ENCODE results near the gene CLDN3.
A peak's percentile ranks its signal among the peaks of the same experiment; 100 is the strongest.

Gene CLDN3

GRCh38 chr7:73769481-73770001, 529 bp downstream of the CLDN3 start:
- no peak for DNase-seq

DNA sequence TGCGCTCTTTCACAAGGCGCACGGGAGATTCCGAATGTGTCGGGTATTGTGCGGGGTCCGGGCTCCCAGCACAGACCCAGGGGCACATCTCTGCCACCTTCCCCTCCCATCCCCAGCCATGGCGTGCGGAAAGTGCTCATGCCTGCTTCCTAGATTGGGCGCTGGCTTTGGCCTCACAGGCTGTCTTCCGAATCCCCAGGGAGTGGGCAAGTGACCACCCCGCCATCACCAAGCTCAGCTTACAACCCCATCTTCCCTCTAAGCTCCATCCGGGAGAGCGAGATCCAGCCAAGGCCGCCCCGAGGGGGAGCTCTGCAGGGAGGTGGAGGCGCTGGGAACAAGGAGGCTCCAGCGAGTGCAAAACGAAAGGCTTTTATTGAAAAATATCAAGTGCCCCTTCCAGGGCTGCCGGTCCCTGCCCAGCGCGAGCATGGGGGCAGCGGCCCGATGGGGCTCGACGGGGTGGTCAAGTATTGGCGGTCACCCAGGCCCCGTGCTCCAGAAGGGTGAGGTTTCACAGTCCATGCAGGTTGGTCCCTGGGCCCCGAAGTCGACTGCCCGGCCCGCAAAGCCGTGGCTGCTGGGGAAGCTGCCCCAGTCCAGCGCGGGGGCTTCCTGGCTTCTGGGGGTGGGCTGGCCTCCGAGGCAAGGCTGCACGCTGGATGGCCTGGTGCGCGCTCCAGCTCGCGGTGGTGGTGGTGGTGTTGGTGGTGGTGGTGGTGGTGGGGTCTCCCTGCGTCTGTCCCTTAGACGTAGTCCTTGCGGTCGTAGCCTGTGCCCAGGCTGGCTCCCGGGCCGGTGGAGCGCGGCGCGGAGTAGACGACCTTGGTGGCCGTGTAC, 1.2 kb downstream of the CLDN3 start:
- DNase-seq, result peak; percentile 8

GRCh38 chr7:73766556-73767229, 3.4 kb downstream of the CLDN3 start:
- DNase-seq, result no peak

DNA sequence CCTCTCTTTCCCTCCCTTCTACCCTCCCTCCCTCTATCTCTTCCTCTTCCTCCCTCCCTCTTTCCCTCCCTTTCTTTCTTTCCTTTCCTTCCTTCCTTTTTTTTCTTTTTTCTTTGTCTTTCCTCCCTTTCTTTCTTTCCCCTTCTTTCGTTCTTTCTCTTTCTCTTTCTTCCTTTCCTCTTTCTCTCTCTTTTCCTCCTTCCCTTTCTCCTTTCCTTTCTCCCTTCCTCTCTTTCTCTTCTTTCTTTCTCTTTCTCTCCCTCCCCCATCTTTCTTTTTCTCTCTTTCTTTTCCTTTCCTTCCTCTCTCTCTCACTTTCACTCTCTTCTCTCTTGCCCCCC, 7.4 kb downstream of the CLDN3 start:
- no peak for DNase-seq

DNA sequence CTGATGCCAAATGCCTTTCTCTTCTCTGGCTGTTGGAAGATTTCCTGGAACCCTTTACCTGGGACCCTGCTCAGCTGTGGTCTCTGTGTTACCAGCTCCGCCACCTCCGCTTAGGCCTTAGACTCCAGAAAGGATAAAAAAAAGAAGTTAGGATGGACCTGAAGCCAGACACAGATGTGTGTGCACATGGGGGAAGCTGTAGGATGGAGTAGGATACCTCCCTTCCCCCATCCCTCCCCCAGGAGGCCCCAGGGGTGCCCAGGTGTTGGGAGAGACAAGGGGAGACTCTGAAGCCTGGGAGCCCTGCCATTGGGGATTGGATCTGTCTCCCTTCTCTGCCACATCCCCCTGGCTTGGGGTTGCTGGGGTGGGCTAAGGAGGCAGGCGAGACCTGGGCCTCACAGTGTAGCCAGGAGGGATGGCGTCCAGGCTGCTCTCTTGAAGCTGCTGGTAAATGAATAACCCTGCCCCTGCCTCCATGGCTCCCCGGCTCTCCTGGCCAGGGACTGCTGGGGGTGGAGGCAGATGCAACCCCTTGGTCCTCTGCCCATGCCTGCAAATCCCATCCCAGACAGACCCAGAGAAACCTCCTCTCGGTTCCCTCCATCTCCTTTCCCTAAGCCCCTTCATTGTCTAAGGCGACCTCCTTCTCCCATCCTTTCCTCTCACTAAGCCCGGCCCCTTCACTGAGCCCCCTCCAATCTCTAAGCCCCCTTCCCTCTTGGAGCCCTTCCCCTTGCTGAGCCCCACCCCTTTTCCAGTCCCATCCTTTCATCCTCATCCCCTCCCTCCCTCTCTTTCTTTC, 8.0 kb downstream of the CLDN3 start:
- DNase-seq, result peak; percentile 76

DNA sequence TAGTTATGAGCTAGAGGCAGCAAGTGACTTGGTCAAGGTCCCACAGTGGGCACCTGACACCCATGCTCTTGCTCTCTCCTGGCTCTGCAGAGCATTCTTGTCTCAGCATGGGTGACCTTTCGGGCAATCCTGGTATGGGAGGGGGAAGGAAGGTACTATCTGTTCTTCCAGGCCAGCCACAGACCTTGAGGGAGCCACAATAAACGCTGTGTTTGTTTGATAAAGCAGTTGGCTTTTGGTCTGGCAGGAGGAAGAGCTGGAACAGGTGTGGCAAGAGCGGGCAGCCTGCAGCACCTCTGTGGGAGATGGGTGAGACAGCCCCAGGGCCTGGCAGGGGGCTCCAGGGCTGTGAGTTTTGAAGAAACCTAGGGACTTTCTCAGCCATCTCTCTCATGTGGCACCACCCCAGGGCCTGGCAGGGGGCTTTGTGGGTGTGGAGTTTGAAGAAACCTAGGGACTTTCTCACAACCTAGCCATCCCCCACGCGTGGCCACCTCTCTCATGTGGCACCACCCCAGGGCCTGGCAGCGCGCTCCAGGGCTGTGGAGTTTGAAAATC, 11.4 kb downstream of the CLDN3 start:
- no peak for DNase-seq

GRCh38 chr7:73749931-73750776, 19.9 kb downstream of the CLDN3 start:
- DNase-seq, result no peak

- DNase-seq, result no peak
Observed at GRCh38 chr7:73746378-73746777, 23.7 kb downstream of the CLDN3 start.

DNA sequence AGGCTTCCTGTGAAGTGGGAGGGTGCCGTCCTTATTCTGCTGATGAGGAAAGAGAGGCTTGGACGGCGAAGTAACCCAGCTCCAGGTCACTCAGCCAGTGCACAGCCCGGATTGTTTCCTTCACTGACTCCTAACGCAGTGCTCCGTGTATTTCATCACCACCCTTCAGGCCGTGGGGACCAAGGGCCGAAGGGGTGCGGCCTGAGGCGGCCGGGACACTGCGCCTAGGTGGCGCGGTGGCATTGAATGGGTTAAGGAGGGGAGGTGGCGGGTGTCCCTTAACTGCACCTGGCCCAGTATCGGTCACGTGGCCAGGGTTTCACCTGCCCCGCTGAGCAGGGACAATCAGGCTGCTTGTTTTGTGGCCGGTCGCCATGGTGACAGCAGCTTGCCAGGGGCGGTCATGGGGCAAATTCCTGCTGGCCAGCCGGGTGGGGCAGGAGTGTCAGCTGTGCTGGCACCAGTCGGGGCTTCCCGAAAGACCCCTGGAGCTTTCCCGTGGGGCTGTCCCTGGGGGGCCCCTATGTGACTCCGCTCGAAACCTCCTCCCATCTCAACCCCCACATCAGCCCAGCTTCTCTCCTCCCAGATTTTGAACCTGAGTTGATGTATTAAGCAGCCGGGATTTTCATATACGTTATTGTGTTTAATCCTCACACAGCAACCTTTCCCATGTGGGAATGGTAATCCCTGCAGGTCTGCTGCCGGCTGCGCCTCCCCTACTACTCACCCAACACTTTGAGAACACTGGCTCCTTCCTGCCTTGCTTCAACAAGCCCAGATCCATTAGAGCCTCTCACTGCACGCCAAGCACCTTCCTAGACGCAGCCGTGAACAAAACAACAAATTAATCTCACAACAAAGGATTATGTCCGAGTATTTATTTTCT, 27.1 kb downstream of the CLDN3 start:
- DNase-seq, result peak; percentile 69

DNA sequence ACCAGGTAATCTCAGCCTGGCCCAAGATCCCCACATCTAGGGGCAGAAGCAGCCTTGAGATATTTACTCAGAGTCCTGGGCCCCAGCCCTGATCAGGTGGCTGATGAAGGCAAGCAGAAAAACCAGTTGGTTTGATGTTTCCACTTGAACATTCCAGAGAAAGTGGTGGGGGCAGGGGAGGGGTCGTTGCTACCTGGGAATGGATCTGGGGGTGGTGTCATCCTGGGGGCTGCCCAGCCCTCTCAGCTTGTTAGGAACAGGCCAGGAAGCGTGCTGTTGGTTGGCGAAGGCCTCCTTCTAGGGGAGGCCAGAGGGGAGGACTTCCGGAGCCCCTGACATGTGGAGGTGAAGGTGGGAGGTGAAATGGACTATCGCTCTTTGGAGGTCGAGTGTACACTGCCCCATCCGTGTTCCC, 27.7 kb downstream of the CLDN3 start:
- DNase-seq, result no peak

- DNase-seq, result peak; percentile 75
Observed at GRCh38 chr7:73741600-73741999, 28.5 kb downstream of the CLDN3 start.

DNA sequence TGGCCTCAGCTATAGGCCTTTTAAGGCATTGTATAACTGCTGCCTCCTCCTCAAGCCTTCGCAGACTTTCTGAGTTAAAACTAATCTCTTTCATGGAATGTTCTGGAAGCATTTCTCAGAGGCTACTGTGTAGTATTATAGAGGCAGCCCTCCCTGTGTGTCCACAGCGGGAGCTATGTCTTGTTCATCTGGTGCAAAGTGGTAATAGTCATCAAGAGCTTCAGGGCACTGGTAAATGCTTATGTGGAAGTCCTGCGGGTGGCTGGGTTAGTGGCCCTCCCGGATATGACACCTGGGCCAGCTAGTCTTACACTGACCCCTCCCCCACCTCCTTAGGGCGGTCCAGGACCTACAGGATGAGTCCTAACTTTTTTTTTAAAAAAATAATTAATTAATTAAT, 29.3 kb downstream of the CLDN3 start:
- no peak for DNase-seq

- DNase-seq, result no peak
Observed at GRCh38 chr7:73740212-73740611, 29.9 kb downstream of the CLDN3 start.

GRCh38 chr7:73739387-73739767, 30.7 kb downstream of the CLDN3 start:
- DNase-seq, result no peak

DNA sequence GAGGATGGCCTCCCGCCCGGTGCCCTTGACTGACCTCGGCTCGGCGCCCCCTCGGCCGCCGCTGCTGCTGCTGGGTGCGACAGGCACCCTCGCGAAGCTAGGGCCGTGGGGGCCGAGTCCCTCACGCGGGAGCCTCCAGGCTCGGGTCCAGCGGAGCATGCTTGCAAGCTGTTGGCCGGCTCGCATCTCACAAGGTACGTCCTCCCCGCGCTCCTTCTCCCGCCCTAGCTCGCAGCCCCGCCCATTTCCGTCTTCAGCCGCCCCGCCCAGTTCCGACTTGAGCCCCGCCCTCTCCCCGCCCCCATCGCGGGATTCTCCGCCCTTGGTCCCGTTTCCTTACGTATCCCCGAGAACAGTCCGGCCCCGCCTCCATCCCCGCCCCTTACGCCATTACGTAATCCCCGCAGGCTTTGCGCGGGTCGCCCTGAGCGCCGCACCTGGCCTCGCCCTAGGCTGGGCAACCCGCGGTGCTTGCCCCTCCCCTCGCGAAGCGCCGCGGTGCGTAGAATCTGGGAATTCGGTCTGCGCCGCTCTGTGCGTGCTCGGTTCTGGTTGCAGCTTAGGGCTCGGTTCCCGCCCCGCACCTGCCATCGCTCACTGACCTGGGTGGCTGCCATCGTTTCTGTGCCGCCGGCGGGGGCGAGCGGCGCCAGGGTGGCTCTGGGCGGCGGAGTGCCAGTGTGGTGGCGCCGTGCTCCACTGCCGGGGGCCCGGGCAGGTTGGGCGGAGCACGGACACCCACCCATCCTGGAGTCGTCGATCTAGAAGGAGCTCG, 31.3 kb downstream of the CLDN3 start, which contains the start of gene ABHD11:
Gene ABHD11, minus strand, starts transcription at position 191 of the 775 bp plus-strand sequence. Its CDS starts 32 bp downstream, at position 159.
- DNase-seq, result peak; percentile 96

GRCh38 chr7:73738220-73738611, 31.9 kb downstream of the CLDN3 start:
- DNase-seq, result peak; percentile 74

DNA sequence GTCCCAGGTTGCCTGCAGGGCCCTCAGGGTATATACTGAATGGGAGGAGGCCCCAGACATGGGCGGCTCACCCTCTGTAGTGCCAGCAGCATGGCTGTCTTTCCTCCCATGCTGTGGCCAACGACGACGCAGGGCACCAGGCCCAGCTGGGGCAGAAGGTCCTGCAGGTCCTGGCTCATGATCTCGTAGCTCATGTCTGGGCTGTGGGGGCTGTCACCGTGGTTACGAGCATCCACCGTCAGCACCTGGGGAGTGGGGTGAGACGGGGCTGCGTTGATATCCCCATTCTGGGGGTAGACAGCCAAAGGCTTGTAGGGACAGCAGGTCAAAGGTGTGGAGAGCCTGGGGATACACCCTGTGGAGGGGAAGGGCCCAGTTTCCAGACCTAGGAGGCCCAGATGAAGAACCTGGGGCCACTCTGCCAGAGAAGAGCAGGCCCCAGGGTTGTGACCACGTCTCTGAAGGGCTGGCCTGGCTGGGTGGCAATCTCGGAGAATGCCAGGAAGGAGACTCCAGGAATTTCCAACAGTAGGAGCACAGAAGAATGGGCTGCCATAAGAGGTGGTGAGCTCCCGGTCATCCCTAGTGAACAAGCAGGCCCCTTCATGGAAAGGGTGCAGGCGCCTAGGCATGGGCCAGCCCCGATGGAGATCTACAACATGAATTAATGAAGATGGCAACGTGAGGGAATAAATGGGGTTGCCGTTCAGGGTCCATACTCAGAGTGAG, 32.4 kb downstream of the CLDN3 start:
- DNase-seq, result no peak

DNA sequence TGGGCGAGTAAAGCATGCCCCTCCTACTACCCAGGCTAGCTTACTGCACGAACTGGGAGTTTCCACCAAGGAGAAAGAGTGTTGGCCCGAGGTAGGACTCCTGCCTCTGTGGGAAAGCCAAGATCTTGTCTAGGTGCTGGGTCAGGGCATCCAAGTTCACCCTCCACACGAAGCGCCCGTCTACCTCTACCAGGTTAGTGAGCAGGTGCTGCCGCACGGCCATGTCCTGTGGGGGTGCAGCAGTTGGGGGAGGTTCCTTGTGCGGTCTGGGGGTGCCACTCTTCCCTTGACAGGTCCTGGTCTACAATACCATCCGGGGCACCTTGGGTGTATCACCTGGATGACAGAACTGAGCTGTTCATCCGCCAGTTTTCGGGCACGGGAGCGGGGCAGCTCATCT, 33.2 kb downstream of the CLDN3 start:
- DNase-seq, result no peak

GRCh38 chr7:73735528-73735905, 34.6 kb downstream of the CLDN3 start:
- no peak for DNase-seq

Data from NCI-H82 (cell line).